Activated gamma-delta T cell treated with Interleukin-2 at 50 U/mL for 16 hours (primary cell): ENCODE data around the gene PSMB3.

Source experiments
- DNase-seq: peaks from one replicate; pipeline ENCODE4 v3.0.0-alpha.2; 2020

Gene PSMB3

DNA sequence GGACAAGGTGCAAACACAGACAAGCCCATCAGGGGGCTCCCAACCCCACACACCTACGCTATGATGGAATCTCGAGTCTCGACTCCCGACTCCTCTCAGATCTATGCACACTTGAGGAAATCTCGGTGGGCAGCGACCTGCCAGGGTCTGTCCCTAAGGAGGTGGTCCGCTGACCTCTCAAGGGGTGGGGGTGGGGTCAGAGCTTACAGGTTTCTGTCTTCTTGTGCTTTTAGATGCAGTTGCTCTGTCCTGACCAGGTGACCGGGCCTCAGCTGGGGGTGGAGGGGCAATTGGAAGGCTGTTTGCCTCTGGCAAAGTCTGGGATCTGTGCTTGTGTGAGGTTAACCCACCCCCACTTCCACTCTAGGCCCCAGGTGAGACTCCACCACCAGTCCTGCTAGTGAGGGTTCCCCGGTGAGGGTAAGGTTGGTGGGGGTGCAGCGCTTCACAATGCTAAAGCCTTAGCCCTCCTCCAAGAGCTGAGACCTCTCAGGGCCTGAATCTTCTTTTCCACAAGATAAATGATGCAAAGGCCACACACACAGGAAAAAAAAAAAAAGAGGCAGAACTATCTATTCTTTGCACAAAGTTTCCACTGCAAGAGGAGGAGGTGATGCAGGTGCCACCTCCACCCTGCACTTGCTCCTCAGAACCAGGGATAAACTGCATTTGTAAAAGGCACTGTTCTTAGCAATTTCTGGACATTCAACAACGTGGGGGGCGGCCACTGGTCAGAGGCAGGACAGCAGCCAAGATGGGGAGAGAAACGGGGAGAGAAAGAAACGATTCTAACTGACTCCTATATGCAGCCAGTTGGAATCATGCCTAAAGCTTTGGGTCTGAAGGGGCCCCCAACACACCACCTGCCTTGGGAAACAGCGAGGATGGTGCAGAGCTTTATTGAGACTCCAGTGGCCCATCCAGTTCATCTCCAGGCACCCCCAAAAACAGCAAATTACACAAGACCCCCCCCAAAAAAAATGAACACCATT is 18.3 kb upstream of the PSMB3 start:
- DNase-seq: no peak

DNA sequence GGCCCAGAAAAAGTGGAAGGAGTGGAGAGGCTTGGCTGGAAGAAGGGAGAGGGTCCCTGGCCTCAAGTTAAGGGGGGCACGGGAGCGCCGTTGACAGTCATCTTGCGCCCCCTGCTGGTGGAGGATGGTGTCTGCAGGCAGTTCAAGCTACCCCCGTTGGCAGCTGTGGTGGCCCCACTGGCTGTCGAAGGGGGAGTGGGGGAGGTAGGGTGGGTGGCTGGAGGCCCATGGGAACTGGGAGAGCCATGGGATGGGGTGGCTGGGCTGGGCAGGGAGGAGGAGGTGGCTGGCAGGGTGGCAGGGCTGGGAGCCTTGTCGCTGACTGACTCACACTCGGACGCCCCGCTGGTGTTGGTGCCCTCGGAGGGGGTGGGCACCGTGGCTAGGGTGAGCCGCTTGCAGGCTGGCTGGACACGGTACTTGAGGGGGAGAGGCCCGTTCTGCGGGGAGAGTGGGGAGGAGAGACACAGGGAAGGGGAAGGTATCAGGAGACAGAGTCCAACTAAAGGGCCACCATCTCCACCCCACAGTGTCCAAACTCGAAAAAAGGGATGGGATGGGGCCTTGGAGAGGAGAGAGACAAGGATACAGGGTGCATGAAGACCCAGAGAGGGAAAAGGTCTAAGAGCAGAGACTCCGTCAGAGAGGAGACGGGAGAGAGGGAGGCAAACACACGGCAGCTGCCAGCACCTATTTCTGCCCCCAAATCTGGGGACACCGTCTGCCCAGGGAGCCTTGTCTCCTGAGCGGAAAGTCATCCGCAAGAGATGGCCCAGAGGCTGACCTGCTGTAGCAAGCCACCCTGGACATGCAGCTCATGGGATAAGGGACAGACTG is 17.2 kb upstream of the PSMB3 start:
- DNase-seq: peak; percentile 82

- no peak for DNase-seq
Measured at GRCh38 chr17:38738007-38738662, 14.4 kb upstream of the PSMB3 start.

- no peak for DNase-seq
Measured at GRCh38 chr17:38738686-38739085, 13.9 kb upstream of the PSMB3 start.

- DNase-seq: no peak
Measured at GRCh38 chr17:38739305-38739704, 13.2 kb upstream of the PSMB3 start.

DNA sequence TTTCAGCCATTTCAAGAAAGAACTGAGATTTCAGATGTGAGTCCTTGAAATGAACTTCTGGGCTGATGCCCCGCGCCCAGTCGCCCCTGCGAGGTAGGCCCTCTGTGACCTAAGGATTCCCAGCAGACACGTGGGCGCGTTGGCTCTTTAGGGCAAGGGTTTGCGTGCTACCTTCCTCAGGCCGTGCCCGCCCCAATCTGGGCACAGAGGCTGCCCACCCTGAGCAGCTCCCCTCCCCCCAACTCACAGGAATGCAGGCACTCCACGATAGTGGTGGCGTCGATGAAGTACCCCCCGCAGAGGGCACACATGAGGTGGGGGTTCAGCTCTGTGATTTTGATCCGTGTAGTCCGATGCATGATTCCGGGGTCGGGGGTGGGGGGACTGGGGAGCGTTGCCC is 12.5 kb upstream of the PSMB3 start:
- no peak for DNase-seq

DNA sequence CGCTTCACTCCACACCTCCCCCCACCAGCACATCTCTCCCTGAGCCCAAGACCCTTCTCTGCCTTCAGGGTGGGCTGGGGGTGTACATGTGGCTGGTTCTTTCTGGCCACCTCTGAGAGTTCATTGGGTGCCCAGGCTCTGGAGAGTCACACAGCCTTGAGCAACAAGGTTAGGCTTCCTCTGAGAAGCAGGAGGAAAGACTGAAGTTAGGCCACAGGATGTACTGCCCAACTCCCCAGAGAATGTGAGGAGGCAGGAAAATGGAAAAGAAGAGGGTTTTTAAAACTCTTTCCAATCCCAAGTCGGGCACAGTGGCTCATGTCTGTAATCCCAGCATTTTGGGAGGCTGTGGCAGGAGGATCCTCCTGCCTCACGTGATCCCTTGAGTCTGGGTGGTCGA is 11.7 kb upstream of the PSMB3 start:
- DNase-seq: no peak

GRCh38 chr17:38741461-38741860 is 11.1 kb upstream of the PSMB3 start:
- DNase-seq: no peak

DNA sequence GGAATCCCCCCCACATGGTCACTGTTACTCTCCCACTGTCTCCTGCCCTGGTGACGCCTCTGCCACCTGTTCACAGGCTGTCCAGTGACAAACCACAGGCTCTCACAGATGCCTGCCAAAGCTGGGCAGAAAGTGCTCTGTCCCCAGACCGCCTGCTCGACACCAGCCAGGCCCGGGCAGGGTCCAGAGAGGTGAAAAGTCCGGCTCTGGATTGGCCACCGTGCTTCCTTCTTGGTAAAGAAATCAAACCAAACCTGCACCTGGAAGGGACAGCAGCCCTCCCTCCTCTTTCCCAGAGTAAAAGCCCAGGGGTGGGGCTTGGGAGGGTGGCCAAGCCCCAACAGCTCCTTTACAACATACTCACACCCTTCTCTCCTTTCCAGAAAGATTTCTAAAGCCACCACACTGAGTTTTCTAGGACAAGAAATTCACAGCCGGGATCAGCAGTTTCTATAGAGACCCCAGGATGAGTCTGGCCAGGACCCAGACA is 10.6 kb upstream of the PSMB3 start:
- DNase-seq: no peak

GRCh38 chr17:38742411-38743308 is 9.9 kb upstream of the PSMB3 start:
- DNase-seq: no peak

GRCh38 chr17:38743556-38744171 is 8.9 kb upstream of the PSMB3 start:
- no peak for DNase-seq

GRCh38 chr17:38745545-38745944 is 7.0 kb upstream of the PSMB3 start:
- DNase-seq: no peak

- no peak for DNase-seq
Measured at GRCh38 chr17:38746004-38746848, 6.3 kb upstream of the PSMB3 start.

- DNase-seq: no peak
Measured at GRCh38 chr17:38746849-38747462, 5.6 kb upstream of the PSMB3 start.

DNA sequence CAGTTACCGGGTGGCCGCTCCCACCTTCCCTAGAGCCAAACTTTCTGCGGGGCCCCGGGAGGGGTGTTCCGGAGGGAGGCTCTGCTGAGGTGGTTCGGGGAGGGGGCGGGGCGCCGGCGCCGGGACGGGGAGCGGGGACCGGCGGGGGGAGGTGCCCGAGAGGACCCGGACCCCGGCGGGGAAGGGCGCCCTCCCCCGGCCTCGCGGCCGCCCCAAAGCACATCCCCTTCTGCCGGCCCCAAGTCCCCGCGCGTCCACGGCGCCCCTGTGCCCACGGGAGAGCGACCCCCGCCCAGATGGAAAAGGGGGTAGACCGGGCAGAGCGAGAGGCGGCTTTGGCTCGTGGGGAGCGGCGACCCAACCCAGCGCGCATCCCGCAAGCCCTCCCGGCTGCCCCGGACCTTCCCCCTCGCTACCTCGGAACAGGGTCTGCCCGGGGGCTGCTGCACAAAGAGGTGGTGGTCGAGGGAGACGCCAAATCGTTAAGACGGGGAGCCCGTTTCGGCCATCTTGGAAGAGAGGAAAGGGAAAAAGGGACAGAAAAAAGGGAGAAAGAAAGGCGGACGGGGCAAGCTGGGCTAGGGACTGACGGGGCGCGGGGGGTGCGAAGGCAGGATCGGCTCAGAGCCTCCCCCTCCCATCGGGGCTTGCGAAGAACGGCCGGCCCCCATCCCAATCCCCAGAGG is 4.9 kb upstream of the PSMB3 start:
- DNase-seq: no peak

DNA sequence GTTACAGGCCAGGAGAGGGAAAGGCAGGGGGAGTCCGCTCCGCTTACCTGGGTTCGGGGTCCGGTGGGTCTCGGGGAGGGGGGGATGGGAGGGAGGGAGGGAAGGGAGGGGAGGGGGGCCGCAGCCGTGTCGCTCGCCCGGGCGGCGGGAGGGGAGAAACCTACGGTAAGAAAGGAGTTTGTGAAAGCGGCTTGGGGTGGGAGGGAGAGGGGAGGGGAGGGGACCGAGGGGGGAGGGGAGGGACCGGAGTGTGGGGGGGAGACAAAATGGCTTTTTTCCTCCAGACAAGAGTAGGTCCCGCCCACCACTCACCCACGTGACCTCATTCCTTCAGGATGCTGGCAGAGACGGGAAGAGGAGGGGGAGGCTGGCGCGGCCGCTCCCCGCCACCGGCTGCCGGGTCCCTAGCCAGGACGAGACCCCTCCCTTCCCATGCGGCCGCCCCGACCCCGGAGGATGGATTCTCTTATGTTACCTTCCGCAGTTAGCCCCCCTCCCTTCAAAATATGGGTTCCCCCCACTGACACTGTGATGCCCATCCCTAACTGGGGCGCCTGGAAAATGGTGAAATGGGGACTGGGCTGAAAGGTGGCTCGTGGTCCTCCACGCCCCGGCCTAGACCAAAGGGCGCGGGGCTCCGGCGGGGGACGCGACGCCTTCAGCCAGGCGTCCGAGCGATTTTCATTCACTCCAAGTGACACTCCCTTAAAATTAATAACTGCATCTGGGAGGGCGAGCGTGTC is 4.2 kb upstream of the PSMB3 start, which contains the start of gene PCGF2:
TSS of gene PCGF2 (minus strand) at position 188 of the 743 bp plus-strand sequence. CDS start 7,934 bp downstream, outside the sequence.
- no peak for DNase-seq

GRCh38 chr17:38748892-38749222 is 3.7 kb upstream of the PSMB3 start:
- no peak for DNase-seq

DNA sequence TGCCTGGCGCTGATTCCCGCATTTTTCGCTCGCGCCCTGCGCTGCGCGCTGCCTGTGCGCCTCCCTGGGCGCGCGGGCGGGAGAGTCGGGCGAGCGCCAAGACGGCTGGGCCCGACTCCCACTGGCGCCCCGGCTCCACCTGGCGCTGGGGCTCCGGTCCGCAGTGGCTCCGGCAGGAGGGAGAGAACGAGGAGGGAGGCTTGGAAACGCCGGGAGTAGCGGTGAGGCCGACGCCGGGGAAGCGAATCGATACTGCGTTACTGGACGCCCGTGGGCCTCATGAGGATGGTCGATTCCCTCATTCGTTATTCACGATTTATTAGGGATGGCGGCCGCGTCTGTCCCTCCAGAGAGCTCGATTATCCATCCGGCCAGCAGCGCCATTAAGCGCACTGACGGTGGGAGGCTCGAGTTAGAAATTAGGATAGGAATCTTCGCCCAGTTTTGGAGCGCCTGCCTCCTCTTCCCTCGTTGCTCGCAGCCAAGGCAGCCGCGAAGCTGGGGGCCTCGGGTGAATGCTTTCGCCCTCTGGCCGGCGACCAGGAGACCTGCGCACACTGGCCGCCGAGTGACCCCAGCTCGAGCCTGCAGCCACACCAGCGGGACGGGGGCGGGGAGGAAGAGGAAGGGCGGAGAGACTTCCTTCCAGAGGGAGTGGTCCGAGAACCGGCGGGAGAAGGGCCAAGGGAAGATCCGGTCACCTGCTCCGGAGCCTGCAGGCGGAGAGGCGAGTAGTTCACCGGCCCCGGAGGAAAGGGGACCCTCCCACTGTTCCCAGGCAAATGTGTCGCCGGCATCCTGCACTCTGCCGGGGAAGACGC is 3.1 kb upstream of the PSMB3 start:
- DNase-seq: no peak
